HEK293T (cell line): Measurements from ENCODE around the gene FBLIM1.

Experiments
- CTCF ChIA-PET: fragments of 350-600 bp; formaldehyde crosslinking; extraction: SDS; loops from one replicate; lab custom pipeline; 2021; ENCODE audit warnings: antibody characterized with exemption, inconsistent platforms; lab: Yijun Ruan, JAX
- POLR2A ChIA-PET: fragments of 350-600 bp; formaldehyde crosslinking; extraction: SDS; loops from one replicate; lab custom pipeline; 2020; ENCODE audit warnings: antibody characterized with exemption, inconsistent platforms; lab: Yijun Ruan, JAX
- DNase-seq: peaks from one replicate; pipeline ENCODE4 v3.0.0; 2012; ENCODE audit warnings: mixed read lengths; ENCODE audit errors: extremely low spot score
- ARNT ChIP-seq: fragments of 450-650 bp; IDR thresholded peaks from 2 replicates; pipeline ENCODE4 v1.6.1; 2017; ENCODE audit warnings: mild to moderate bottlenecking
- BHLHE40 ChIP-seq: fragments of 450-650 bp; IDR thresholded peaks from 2 replicates; pipeline ENCODE4 v1.6.1; 2016; ENCODE audit warnings: mild to moderate bottlenecking, moderate library complexity, borderline replicate concordance
- CTBP1 ChIP-seq: fragments of 450-650 bp; IDR thresholded peaks from 2 replicates; pipeline ENCODE4 v1.6.1; 2016; ENCODE audit warnings: borderline replicate concordance
- ELF4 ChIP-seq: fragments of 450-650 bp; IDR thresholded peaks from 2 replicates; pipeline ENCODE4 v1.6.1; 2017; ENCODE audit warnings: antibody characterized with exemption
- FOXA1 ChIP-seq: fragments of 450-650 bp; IDR thresholded peaks from 2 replicates; pipeline ENCODE4 v1.6.1; 2016; ENCODE audit warnings: mild to moderate bottlenecking
- FOXK2 ChIP-seq: fragments of 450-650 bp; IDR thresholded peaks from 2 replicates; pipeline ENCODE4 v1.6.1; 2016; ENCODE audit warnings: mild to moderate bottlenecking
- FOXM1 ChIP-seq: fragments of 450-650 bp; IDR thresholded peaks from 2 replicates; pipeline ENCODE4 v1.6.1; 2017; ENCODE audit warnings: mild to moderate bottlenecking, borderline replicate concordance
- HDGF ChIP-seq: fragments of 450-650 bp; IDR thresholded peaks from 2 replicates; pipeline ENCODE4 v1.6.1; 2017; ENCODE audit warnings: antibody characterized with exemption, borderline replicate concordance
- L3MBTL2 ChIP-seq: fragments of 450-650 bp; conservative IDR thresholded peaks from 2 replicates; pipeline ENCODE4 v1.6.1; 2016; ENCODE audit warnings: mild to moderate bottlenecking
- LEF1 ChIP-seq: fragments of 450-650 bp; IDR thresholded peaks from 2 replicates; pipeline ENCODE4 v1.6.1; 2017; ENCODE audit warnings: mild to moderate bottlenecking, borderline replicate concordance
- NFRKB ChIP-seq: fragments of 450-650 bp; IDR thresholded peaks from 2 replicates; pipeline ENCODE4 v1.6.1; 2016; ENCODE audit warnings: mild to moderate bottlenecking, moderate library complexity
- PKNOX1 ChIP-seq: fragments of 450-650 bp; IDR thresholded peaks from 2 replicates; pipeline ENCODE4 v1.6.1; 2016
- SP1 ChIP-seq: fragments of 450-650 bp; IDR thresholded peaks from 2 replicates; pipeline ENCODE4 v1.6.1; 2017
- SUZ12 ChIP-seq: fragments of 450-650 bp; IDR thresholded peaks from 2 replicates; pipeline ENCODE4 v1.6.1; 2016; ENCODE audit warnings: mild to moderate bottlenecking
- TARDBP ChIP-seq: fragments of 450-650 bp; IDR thresholded peaks from 2 replicates; pipeline ENCODE4 v1.6.1; 2016
- ZNF384 ChIP-seq: fragments of 450-650 bp; IDR thresholded peaks from 2 replicates; pipeline ENCODE4 v1.6.1; 2016

Gene FBLIM1

GRCh38 chr1:15757575-15758342 lies 836 bp upstream of the FBLIM1 start:
- ChIA-PET CTCF (interaction anchor here (1.1 kb wide), 1 partner anchor 21 kb away, joined by 3 read pairs; no protein-coding TSS in a partner anchor), POLR2A (interaction anchor here (0.9 kb wide), 1 partner anchor 91 kb away, joined by 3 read pairs; no protein-coding TSS in a partner anchor)
- no peak for TF ChIP-seq HDGF
- no peak for TF ChIP-seq LEF1
- no peak for TF ChIP-seq SP1
- no peak for DNase-seq

- ChIA-PET POLR2A (interaction anchor here (0.9 to 1.5 kb wide), 2 partner anchors 9 to 14 kb away, joined by 3 to 4 read pairs; no protein-coding TSS in a partner anchor), CTCF (interaction anchor here (0.5 to 0.6 kb wide), 2 partner anchors 70 to 316 kb away, joined by 3 to 7 read pairs; no protein-coding TSS in a partner anchor)
- TF ChIP-seq ELF4 = no peak
- no peak for TF ChIP-seq FOXK2
- no peak for TF ChIP-seq ARNT
- TF ChIP-seq BHLHE40 = no peak
- no peak for TF ChIP-seq NFRKB
- no peak for TF ChIP-seq PKNOX1
- TF ChIP-seq L3MBTL2 = no peak
- no peak for TF ChIP-seq HDGF
- no peak for TF ChIP-seq TARDBP
- TF ChIP-seq FOXA1 = no peak
- no peak for TF ChIP-seq CTBP1
- peak; percentile 63 for DNase-seq
Observed at GRCh38 chr1:15758953-15759661, 512 bp downstream of the FBLIM1 start.

DNA sequence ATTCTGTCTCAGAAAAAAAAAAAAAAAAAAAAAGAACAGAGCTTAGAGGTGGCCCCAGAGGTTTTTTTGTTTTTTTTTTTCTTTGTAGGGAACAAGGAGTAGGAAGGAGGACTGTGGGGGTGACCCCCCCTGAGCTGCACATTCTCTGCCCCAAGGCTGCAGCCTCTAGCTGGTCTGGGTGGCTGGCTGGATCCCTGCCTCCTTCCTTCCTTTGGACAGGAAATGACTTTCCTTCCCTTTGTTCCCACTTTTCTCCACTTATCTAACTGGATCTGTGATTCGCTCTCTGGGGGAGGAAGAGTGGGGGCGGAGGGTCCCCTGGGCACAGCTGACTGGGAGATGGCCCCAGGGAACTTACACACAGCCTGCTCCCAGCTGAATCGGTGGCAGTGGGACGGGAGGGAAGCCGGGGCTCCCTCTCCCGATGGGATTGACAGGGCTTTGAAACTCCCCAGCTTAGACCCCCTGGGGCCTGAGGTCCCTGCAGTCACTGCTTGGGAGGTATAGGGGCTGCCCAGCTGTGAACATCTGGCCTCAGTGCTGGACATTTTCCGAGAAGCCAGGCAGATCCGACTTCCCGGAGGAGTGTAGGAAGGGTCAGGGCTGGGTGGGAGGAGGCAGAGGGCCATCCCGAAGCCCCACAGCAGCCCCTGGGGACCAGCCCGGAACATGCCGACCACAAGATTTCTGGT lies 2.1 kb downstream of the FBLIM1 start:
- DNase-seq = no peak
- TF ChIP-seq ELF4 (no peak), L3MBTL2 (no peak), NFRKB (no peak), BHLHE40 (no peak), SP1 (no peak), TARDBP (no peak), HDGF (no peak), PKNOX1 (no peak), LEF1 (no peak), CTBP1 (no peak), ARNT (no peak), FOXA1 (no peak), FOXM1 (no peak), FOXK2 (no peak), ZNF384 (no peak)
- ChIA-PET POLR2A (interaction anchor here (1.5 kb wide), 1 partner anchor 13 kb away, joined by 4 read pairs; no protein-coding TSS in a partner anchor), CTCF (no interaction called here)

DNA sequence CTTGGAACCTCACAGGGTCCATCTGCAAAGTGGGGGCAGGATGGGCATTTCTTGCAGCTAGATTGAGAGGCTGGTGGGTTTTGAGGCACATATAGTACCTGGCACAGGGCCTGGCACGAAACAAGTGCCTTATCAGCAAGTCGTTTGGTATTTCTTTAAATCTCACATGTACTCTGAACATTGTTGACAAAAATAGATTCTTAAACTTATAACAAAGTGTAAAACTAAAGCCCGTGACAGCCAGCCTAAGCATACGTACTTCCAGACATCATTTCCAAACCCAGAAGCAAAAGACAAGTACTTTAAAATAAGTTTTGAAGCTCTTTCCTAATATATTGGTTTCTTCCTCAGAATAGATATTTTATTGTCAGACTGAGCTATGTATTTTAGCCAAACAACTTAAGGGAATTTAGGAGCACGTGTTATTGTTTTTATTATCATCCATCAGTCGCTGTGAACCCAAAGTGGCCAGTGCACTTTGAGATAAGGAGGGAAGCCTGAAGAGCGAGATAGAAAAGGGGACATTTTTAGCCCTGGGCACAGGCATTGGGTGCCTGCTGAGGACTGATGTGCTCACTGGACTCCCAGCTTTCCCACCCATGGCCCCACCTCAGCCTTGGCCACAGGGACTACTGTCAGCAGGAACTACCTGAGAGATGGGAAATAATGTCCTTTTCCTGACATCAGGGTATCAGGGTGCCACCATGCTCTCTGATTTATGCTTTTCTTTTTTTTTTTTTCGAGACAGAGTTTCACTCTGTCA lies 3.0 kb downstream of the FBLIM1 start:
- ChIA-PET CTCF (interaction anchor here (0.6 kb wide), 1 partner anchor 215 kb away, joined by 3 read pairs; no protein-coding TSS in a partner anchor), POLR2A (no interaction called here)
- no peak for TF ChIP-seq SUZ12
- TF ChIP-seq ZNF384 = peak; percentile 45; the same call in 1 of the 2 replicates
- TF ChIP-seq HDGF = no peak
- DNase-seq = no peak

GRCh38 chr1:15762546-15762945 lies 4.0 kb downstream of the FBLIM1 start:
- POLR2A ChIA-PET = interaction anchor here (0.5 kb wide), 1 partner anchor 225 kb away, joined by 4 read pairs; no protein-coding TSS in a partner anchor
- TF ChIP-seq FOXM1 (no peak), FOXA1 (no peak), ELF4 (no peak), FOXK2 (no peak), CTBP1 (no peak), L3MBTL2 (no peak), PKNOX1 (no peak), ARNT (no peak), HDGF (no peak), BHLHE40 (no peak), NFRKB (no peak), SP1 (no peak), ZNF384 (no peak), TARDBP (no peak), SUZ12 (no peak), LEF1 (no peak)
- CTCF ChIA-PET = interaction anchor here (0.7 kb wide), 1 partner anchor 26 kb away, joined by 7 read pairs; no protein-coding TSS in a partner anchor
- no peak for DNase-seq
